ENCODE data around the gene CACHD1. TPM values are rescaled to one million over a fixed set of nuclear protein-coding genes. Genes with fewer than 3 reads are reported as not detected.

The CACHD1 gene
- polyA plus RNA-seq, 1 donor from 2014 or later, result 12.7 TPM

DNA sequence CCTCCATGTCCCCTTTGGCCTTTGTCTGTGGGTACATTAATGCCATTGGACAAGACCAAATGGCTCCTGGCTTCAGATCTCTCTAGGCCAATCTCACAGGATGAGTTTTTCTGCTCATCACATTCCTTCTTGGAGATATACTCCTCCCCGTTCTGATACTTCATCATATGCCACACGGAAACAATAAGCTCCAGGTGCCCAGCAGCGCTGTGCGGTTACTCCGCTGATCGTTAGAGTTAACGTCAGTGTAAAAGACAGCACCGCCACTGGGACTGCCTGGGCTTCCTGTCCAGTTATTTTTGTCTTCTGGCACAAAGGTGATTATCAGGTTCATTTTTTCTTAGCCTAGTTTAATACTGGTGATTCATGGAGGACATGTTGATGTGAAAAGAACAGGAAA, 22.5 kb downstream of the CACHD1 start:
- Histone ChIP-seq H3F3A (ENCODE audit: insufficient read depth, low read length, poor library complexity, severe bottlenecking) (no peaks in the 10 kb centered on the region), H3K9ac (ENCODE audit: low read length) (no peak overlapping the region), H2AFZ (ENCODE audit: low read depth, low read length) (no peak overlapping the region), H3K4me3 (ENCODE audit: low read length) (no peak overlapping the region), H3K36me3 (ENCODE audit: insufficient read depth, low read length) (no peaks in the 10 kb centered on the region), H4K20me1 (ENCODE audit: insufficient read depth) (no peaks in the 10 kb centered on the region), H3K27ac (ENCODE audit: low read length) (no peak overlapping the region), H3K27me3 (ENCODE audit: insufficient read depth, low read depth, low read length) (no peaks in the 10 kb centered on the region), H3K4me2 (ENCODE audit: low read length) (no peak overlapping the region), H3K9me3 (ENCODE audit: low read length) (no peaks in the 10 kb centered on the region), H3K79me2 (replicated peaks; ENCODE audit: insufficient read depth, low read length) (peaks cover 2% of the 10 kb centered on the region), H3K9me2 (ENCODE audit: insufficient read depth, low read length) (no peaks in the 10 kb centered on the region)
- TF ChIP-seq CTCF (IDR thresholded peaks at IDR 0.05; ENCODE audit: poor library complexity, severe bottlenecking) (no peak), SMC3 (conservative IDR thresholded peaks at IDR 0.05; ENCODE audit: poor library complexity) (no peak), POLR2AphosphoS5 (IDR thresholded peaks at IDR 0.05) (no peak), EZH2 (IDR thresholded peaks at IDR 0.05; ENCODE audit: borderline replicate concordance, insufficient read depth, low read length, poor library complexity, severe bottlenecking) (no peak), REST (IDR thresholded peaks at IDR 0.05; ENCODE audit: borderline replicate concordance) (no peak), RAD21 (conservative IDR thresholded peaks at IDR 0.05) (no peak), EP300 (conservative IDR thresholded peaks at IDR 0.05; ENCODE audit: poor library complexity, severe bottlenecking) (no peak), MXI1 (conservative IDR thresholded peaks at IDR 0.05; ENCODE audit: poor library complexity, severe bottlenecking) (no peak), TAF1 (IDR thresholded peaks at IDR 0.05; ENCODE audit: low read depth) (no peak)

- Histone ChIP-seq H3K9me2 (ENCODE audit: insufficient read depth, low read length) (no peaks in the 10 kb centered on the region), H3F3A (ENCODE audit: insufficient read depth, low read length, poor library complexity, severe bottlenecking) (no peaks in the 10 kb centered on the region), H3K9me3 (ENCODE audit: low read length) (no peaks in the 10 kb centered on the region), H3K27me3 (ENCODE audit: insufficient read depth, low read depth, low read length) (no peaks in the 10 kb centered on the region), H3K9ac (ENCODE audit: low read length) (no peak overlapping the region), H3K79me2 (replicated peaks; ENCODE audit: insufficient read depth, low read length) (no peaks in the 10 kb centered on the region), H3K27ac (ENCODE audit: low read length) (no peak overlapping the region), H3K4me2 (ENCODE audit: low read length) (no peak overlapping the region), H3K36me3 (ENCODE audit: insufficient read depth, low read length) (no peaks in the 10 kb centered on the region), H3K4me3 (ENCODE audit: low read length) (peak overlapping the region; percentile 25), H2AFZ (ENCODE audit: low read depth, low read length) (no peak overlapping the region), H4K20me1 (ENCODE audit: insufficient read depth) (no peaks in the 10 kb centered on the region)
- TF ChIP-seq REST (IDR thresholded peaks at IDR 0.05; ENCODE audit: borderline replicate concordance) (peak; percentile 20), POLR2AphosphoS5 (IDR thresholded peaks at IDR 0.05) (no peak)
These were observed 23.9 kb downstream of the CACHD1 start for GRCh38 chr1:64493831-64494230.

Data from neural cell (in vitro differentiated cells).